HL-60 (cell line): ENCODE measurements around the gene GPR78.

Source experiments
- DNase-seq, 2 experiments: peaks; one replicate each; pipeline ENCODE4 v3.0.0-alpha.2; 2010 to 2020; ENCODE audit warnings: low read depth in 1 of 2, low spot score in 1 of 2
- H3K27ac ChIP-seq: fragments of 250-450 bp; sonication (Bioruptor Pico); replicated peaks from 2 replicates; pipeline ENCODE4 v1.5.1; 2020; ENCODE audit warnings: mild to moderate bottlenecking, moderate library complexity
- H3K27me3 ChIP-seq: fragments of 250-450 bp; sonication (Bioruptor Pico); 2 replicates; pipeline ENCODE4 v1.5.1; 2021; ENCODE audit warnings: mild to moderate bottlenecking, moderate library complexity; ENCODE audit not compliant: insufficient read depth, poor library complexity, severe bottlenecking
- H3K4me3 ChIP-seq: replicated peaks from 2 replicates; pipeline ENCODE4 v1.5.1; 2011; ENCODE audit warnings: mild to moderate bottlenecking, control low read depth, low read length; ENCODE audit not compliant: insufficient read depth
- CTCF ChIP-seq: IDR thresholded peaks from one replicate; pipeline ENCODE4 v1.5.1; 2011; ENCODE audit warnings: low read length, control low read depth, inconsistent platforms; ENCODE audit not compliant: insufficient read depth
- GABPA ChIP-seq: IDR thresholded peaks from 2 replicates; pipeline ENCODE4 v1.6.1; 2012; ENCODE audit warnings: low read depth
- POLR2AphosphoS5 ChIP-seq: IDR thresholded peaks from 2 replicates; pipeline ENCODE4 v1.6.1; 2012; ENCODE audit warnings: low read depth
- REST ChIP-seq: IDR thresholded peaks from 2 replicates; pipeline ENCODE4 v1.6.1; 2012; ENCODE audit warnings: low read depth; ENCODE audit not compliant: insufficient replicate concordance
- SPI1 ChIP-seq: IDR thresholded peaks from 2 replicates; pipeline ENCODE4 v1.6.1; 2012; ENCODE audit warnings: low read depth, mild to moderate bottlenecking, borderline replicate concordance

Gene GPR78

GRCh38 chr4:8609406-8609805 lies 29.2 kb downstream of the GPR78 start:
- Histone ChIP-seq H3K27ac (no peak overlapping the region), H3K27me3 (no peaks in the 10 kb centered on the region), H3K4me3 (no peak overlapping the region)
- DNase-seq: no peak
- TF ChIP-seq REST (no peak), GABPA (no peak), CTCF (no peak)

- TF ChIP-seq GABPA: no peak
- no peak for TF ChIP-seq REST
- no peak for TF ChIP-seq SPI1
- no peak for TF ChIP-seq POLR2AphosphoS5
- no peak for TF ChIP-seq CTCF
- Histone ChIP-seq H3K27ac (no peak overlapping the region), H3K27me3 (no peaks in the 10 kb centered on the region), H3K4me3 (no peak overlapping the region)
- DNase-seq: no peak
Measured at GRCh38 chr4:8609824-8610350, 29.7 kb downstream of the GPR78 start.

GRCh38 chr4:8610858-8611616 lies 30.8 kb downstream of the GPR78 start:
- TF ChIP-seq REST: no peak
- no peak for TF ChIP-seq CTCF
- no peak for TF ChIP-seq GABPA
- no peak for TF ChIP-seq POLR2AphosphoS5
- TF ChIP-seq SPI1: no peak
- DNase-seq: no peak
- no peak overlapping the region for H3K27ac ChIP-seq
- no peaks in the 10 kb centered on the region for H3K27me3 ChIP-seq
- H3K4me3 ChIP-seq: no peak overlapping the region
